Esophagus squamous epithelium (tissue), 4 donors: ENCODE data around the gene PLEKHH1.

Experiments
- POLR2A ChIP-seq, 4 donors: fragments of 450-650 bp; IDR thresholded peaks; one replicate each; pipeline ENCODE4 v1.6.1; 2017; ENCODE audit warnings: antibody characterized with exemption in 4 of 4, mild to moderate bottlenecking in 4 of 4, moderate library complexity in 3 of 4
- TF ChIP-seq, protein P1 (sequence below), 6 experiments: fragments of 450-650 bp in 4 of 6; fragments of 200-600 bp in 2 of 6; sonication (generic) in 2 of 6; IDR thresholded peaks; one replicate each; pipeline ENCODE4 v1.5.1; 2016 to 2019; ENCODE audit warnings: antibody characterized with exemption in 6 of 6, mild to moderate bottlenecking in 4 of 6, moderate library complexity in 4 of 6

DNA sequence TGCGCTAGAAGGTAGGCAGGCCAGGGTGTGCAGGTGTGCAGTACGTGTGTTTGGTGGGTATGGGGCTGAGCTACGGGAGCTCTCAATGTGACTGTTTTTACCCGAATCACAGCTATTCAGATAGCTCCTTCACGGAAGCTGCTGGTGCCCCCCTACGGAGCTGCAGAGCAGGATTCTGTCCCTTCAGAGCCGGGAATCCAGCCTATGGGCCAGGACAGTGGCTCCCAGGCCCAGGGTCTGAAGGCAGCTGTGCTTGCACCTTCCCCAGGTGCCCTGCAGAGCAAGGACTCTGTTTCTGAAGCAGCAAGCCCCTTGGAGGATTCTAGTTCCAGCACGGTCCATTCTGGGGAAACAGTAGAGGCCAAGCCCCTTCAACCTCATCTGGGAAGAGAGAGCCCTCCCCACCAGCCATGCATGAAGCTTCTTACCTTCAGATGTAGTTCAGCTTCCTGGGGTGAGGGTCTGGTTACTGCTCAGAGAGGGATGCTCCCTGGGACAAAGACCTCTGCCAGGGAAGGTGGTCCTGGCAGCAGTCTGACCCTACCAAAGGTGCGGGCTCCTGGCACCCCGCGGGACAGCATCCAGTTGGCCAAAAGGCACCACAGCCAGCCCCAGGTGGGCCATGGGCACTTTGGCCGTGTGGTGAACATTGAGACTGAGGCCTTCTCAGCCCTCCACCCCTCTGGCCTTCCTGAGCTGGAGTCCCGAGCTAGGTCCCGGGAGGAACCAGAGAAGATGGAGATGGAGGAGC lies 29.1 kb downstream of the PLEKHH1 start:
- TF ChIP-seq, protein P1, sequence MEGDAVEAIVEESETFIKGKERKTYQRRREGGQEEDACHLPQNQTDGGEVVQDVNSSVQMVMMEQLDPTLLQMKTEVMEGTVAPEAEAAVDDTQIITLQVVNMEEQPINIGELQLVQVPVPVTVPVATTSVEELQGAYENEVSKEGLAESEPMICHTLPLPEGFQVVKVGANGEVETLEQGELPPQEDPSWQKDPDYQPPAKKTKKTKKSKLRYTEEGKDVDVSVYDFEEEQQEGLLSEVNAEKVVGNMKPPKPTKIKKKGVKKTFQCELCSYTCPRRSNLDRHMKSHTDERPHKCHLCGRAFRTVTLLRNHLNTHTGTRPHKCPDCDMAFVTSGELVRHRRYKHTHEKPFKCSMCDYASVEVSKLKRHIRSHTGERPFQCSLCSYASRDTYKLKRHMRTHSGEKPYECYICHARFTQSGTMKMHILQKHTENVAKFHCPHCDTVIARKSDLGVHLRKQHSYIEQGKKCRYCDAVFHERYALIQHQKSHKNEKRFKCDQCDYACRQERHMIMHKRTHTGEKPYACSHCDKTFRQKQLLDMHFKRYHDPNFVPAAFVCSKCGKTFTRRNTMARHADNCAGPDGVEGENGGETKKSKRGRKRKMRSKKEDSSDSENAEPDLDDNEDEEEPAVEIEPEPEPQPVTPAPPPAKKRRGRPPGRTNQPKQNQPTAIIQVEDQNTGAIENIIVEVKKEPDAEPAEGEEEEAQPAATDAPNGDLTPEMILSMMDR (IDR thresholded peaks at IDR 0.05), result no peak
- no peak for TF ChIP-seq POLR2A (IDR thresholded peaks at IDR 0.05)
